Thyroid gland (tissue), 4 donors: ENCODE data around the gene DNAH9. TPM values are rescaled to one million over a fixed set of nuclear protein-coding genes. Genes with fewer than 3 reads are reported as not detected.

Source experiments
- DNase-seq, 2 donors: peaks; one replicate each; pipeline ENCODE4 v3.0.0-alpha.2; 2019
- H3K27ac ChIP-seq, 3 donors: fragments of 200-600 bp; sonication (generic); 1 replicate in 2 of 3; 2 replicates in 1 of 3; pipeline ENCODE4 v1.5.1; 2016 to 2019; ENCODE audit warnings: mild to moderate bottlenecking in 1 of 3, moderate library complexity in 1 of 3
- H3K27me3 ChIP-seq: fragments of 200-600 bp; sonication (generic); one replicate; pipeline ENCODE4 v1.5.1; 2019
- H3K36me3 ChIP-seq, 2 donors: fragments of 200-600 bp; sonication (generic); one replicate each; pipeline ENCODE4 v1.5.1; 2016 to 2019
- H3K4me1 ChIP-seq, 2 donors: fragments of 200-600 bp; sonication (generic); one replicate each; pipeline ENCODE4 v1.5.1; 2017 to 2019
- H3K4me3 ChIP-seq, 3 donors: fragments of 200-600 bp; sonication (generic); replicated peaks in 1 of 3; 1 replicate in 2 of 3; 2 replicates in 1 of 3; pipeline ENCODE4 v1.5.1; 2016; ENCODE audit warnings: mild to moderate bottlenecking in 1 of 3
- H3K9me3 ChIP-seq: fragments of 200-600 bp; sonication (generic); one replicate; pipeline ENCODE4 v1.5.1; 2017
- POLR2A ChIP-seq, 2 donors: fragments of 450-650 bp; IDR thresholded peaks; one replicate each; pipeline ENCODE4 v1.6.1; 2017; ENCODE audit warnings: antibody characterized with exemption in 2 of 2, mild to moderate bottlenecking in 2 of 2, moderate library complexity in 1 of 2
- WGBS, 2 donors: methylation state at CpG; one replicate each; pipeline ENCODE4 v1.1.5; 2017; 5-methylcytosine and 5-hydroxymethylcytosine counted together
- intact Hi-C: fragments of 100-400 bp; cut with DNase I; formaldehyde crosslinking; loops from one replicate; pipeline ENCODE4 v1.15.1; 2023
- total RNA-seq, 4 donors: library from RNA; depleted of rRNA; stranded (reverse); fragments of >200 nt; gene quantifications; one replicate each; pipeline ENCODE4 v1.2.3, GENCODE V29; 2016
- TF ChIP-seq, protein P1 (sequence below), 6 experiments: fragments of 200-600 bp in 3 of 6; fragments of 450-650 bp in 3 of 6; sonication (generic) in 3 of 6; IDR thresholded peaks; one replicate each; pipeline ENCODE4 v1.5.1; 2016 to 2019; ENCODE audit warnings: antibody characterized with exemption in 6 of 6, mild to moderate bottlenecking in 2 of 6, inconsistent platforms in 1 of 6, moderate library complexity in 1 of 6

DNAH9 gene
- total RNA-seq, 4 donors from 2014 or later: under 0.01 to 4.3 (median 2.3) TPM

DNA sequence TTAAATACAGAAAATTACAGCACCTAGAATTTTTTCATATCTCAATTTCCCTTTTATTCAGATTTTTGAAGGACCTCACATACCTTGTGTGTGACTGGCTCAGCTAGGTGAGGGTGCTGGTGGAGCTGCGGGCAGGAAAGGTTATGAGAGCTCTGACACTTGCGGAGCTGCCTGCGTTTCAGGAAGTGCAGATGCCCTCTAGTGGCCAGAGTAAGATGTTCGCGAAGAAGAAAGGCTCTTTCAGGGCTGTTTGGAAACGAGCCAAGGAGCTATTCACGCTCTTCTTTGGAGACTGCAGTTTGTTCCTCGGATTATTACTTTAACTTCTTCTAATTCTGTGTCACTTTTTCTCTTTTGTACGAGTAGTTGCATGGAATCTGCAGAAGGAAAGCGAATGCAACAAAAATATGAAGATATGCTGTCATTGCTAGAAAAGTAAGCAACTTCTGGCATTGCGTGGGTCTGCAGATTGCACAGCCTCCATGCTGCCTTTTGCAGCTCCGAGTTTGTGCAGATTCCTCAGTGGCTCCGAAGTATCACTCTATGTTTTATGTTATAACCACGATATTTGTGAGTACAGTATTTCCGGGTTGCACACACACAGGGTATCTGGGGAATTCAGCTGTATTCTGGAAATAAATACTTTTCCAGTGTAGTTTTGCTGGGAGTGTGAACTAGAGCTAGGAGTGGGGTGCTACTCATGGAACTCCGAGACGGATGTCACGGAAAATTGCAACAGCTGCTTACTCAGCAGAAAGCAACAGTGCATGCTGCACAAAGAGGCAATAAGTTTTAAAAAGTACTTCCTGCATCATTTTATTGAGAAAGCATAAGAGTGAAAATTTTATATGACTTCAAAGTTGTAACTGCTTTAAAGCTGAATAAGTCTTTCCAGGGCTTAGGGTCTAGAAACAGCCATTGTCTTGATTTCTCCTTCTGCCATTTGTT, 46.3 kb downstream of the DNAH9 start:
- DNase-seq: peak; percentile 75 to 76
- Histone ChIP-seq H3K27ac (no peak overlapping the region), H3K4me3 (no peak overlapping the region), H3K27me3 (no peaks in the 10 kb centered on the region), H3K9me3 (no peaks in the 10 kb centered on the region), H3K4me1 (peaks cover 0 to 5% of the 10 kb centered on the region in 2 donors), H3K36me3 (no peaks in the 10 kb centered on the region)
- TF ChIP-seq POLR2A (IDR thresholded peaks at IDR 0.05): no peak
- TF ChIP-seq, protein P1, sequence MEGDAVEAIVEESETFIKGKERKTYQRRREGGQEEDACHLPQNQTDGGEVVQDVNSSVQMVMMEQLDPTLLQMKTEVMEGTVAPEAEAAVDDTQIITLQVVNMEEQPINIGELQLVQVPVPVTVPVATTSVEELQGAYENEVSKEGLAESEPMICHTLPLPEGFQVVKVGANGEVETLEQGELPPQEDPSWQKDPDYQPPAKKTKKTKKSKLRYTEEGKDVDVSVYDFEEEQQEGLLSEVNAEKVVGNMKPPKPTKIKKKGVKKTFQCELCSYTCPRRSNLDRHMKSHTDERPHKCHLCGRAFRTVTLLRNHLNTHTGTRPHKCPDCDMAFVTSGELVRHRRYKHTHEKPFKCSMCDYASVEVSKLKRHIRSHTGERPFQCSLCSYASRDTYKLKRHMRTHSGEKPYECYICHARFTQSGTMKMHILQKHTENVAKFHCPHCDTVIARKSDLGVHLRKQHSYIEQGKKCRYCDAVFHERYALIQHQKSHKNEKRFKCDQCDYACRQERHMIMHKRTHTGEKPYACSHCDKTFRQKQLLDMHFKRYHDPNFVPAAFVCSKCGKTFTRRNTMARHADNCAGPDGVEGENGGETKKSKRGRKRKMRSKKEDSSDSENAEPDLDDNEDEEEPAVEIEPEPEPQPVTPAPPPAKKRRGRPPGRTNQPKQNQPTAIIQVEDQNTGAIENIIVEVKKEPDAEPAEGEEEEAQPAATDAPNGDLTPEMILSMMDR (IDR thresholded peaks at IDR 0.05): peak; percentile 38 to 80 (median 70)
- 31% methylated on average over 18 of the region's 18 CpGs for WGBS, 2 donors
- intact Hi-C loops: loop anchor here (10.0 kb wide), 1 partner anchor 770 kb away; no protein-coding TSS in a partner anchor

DNA sequence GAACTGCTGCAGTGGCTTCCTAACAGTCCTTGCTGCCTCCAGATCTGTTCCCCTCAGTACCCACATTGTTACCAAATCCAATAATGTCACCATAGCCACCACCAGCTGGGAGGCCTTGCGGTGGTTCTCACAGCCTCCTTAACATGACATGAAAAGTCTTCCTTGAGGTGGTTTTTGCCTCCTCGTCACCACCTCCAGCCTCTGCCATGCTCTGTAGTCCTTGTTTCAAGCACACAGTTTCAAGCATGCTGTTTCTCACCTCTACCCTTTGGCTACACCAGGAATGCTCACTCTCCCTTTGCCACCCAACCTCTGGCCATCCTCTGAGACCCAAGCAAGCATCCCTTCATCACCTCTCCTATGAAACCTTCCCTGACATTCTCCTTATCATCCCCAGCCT, 47.2 kb downstream of the DNAH9 start:
- Histone ChIP-seq H3K27me3 (no peaks in the 10 kb centered on the region), H3K36me3 (no peaks in the 10 kb centered on the region), H3K4me1 (peaks cover 0 to 5% of the 10 kb centered on the region in 2 donors), H3K4me3 (no peak overlapping the region), H3K9me3 (no peaks in the 10 kb centered on the region), H3K27ac (no peak overlapping the region)
- TF ChIP-seq, protein P1 (IDR thresholded peaks at IDR 0.05): no peak
- TF ChIP-seq POLR2A (IDR thresholded peaks at IDR 0.05): no peak
- DNase-seq: no peak
- intact Hi-C loops: loop anchor here (10.0 kb wide), 1 partner anchor 771 kb away; no protein-coding TSS in a partner anchor
- 94% methylated on average over 2 of the region's 2 CpGs for WGBS, 2 donors

- intact Hi-C loops: no loop called here
- H3K4me1 ChIP-seq: no peaks in the 10 kb centered on the region
- DNase-seq: no peak
- H3K36me3 ChIP-seq: no peaks in the 10 kb centered on the region
- no peaks in the 10 kb centered on the region for H3K27me3 ChIP-seq
- no peak overlapping the region for H3K27ac ChIP-seq
- no peak overlapping the region for H3K4me3 ChIP-seq
- TF ChIP-seq, protein P1 (IDR thresholded peaks at IDR 0.05): no peak
- TF ChIP-seq POLR2A (IDR thresholded peaks at IDR 0.05): no peak
- no peaks in the 10 kb centered on the region for H3K9me3 ChIP-seq
- WGBS, 2 donors: 82 to 95% methylated on average over 3 of the region's 3 CpGs
Observed at GRCh38 chr17:11651089-11651488, 52.8 kb downstream of the DNAH9 start.

GRCh38 chr17:11668618-11669017, 70.3 kb downstream of the DNAH9 start:
- no peaks in the 10 kb centered on the region for H3K4me1 ChIP-seq
- H3K36me3 ChIP-seq: no peaks in the 10 kb centered on the region
- no peaks in the 10 kb centered on the region for H3K27me3 ChIP-seq
- H3K4me3 ChIP-seq: no peak overlapping the region
- H3K27ac ChIP-seq: no peak overlapping the region
- 52 to 56% methylated on average over 1 of the region's 1 CpG for WGBS, 2 donors
- no peak for DNase-seq
- no peak for TF ChIP-seq POLR2A (IDR thresholded peaks at IDR 0.05)
- TF ChIP-seq, protein P1 (IDR thresholded peaks at IDR 0.05): no peak
- intact Hi-C loops: no loop called here
- no peaks in the 10 kb centered on the region for H3K9me3 ChIP-seq

DNA sequence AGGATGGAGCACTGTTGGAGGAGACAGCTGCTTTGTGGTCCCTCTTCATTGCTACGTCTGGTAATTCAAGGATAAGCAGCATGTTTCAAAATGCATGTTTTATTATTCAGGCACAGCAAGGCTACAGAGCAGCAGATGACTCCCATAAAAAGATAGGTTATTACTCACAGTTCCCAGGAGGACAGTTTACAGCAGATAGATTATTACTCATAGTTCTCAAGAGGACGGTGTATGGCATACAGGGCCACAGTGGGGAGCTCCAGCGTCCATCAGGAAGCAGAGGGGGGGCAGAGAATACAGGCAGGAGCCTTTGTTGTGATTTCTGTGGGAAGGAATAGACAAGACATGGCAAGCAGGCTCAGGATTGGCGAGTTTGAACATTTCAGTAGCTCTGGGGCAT, 72.9 kb downstream of the DNAH9 start:
- DNase-seq: no peak
- 80 to 82% methylated on average over 4 of the region's 4 CpGs for WGBS, 2 donors
- Histone ChIP-seq H3K4me3 (no peak overlapping the region), H3K27ac (no peak overlapping the region), H3K36me3 (no peaks in the 10 kb centered on the region), H3K4me1 (no peaks in the 10 kb centered on the region), H3K27me3 (no peaks in the 10 kb centered on the region), H3K9me3 (no peaks in the 10 kb centered on the region)
- no peak for TF ChIP-seq POLR2A (IDR thresholded peaks at IDR 0.05)
- TF ChIP-seq, protein P1 (IDR thresholded peaks at IDR 0.05): no peak
- intact Hi-C loops: no loop called here
